ENCODE results near the gene ZMIZ1. TPM values are rescaled to one million over a fixed set of nuclear protein-coding genes. Genes with fewer than 3 reads are reported as not detected.

Gene ZMIZ1
- total RNA-seq, 1 experiment from 2014 or later = 35.8 TPM

DNA sequence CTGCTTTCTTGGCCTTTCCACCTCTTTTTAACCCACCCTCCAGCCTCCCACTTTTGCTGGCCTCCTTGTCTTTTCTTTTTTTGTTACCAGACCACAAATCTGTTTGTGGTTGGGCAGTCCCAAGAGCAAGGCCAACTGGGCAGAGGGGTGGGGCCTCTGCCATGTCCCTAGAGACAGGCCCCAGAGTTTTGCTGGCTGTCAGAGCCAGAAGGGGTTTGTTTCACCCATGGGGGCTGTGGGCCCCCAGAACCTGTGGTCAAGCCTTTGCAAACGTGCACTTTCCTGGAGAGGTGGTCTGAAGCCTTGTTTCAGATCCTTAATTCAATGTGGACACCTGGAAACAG, 10.3 kb downstream of the ZMIZ1 start:
- no peak overlapping the region for H3K4me3 ChIP-seq (ENCODE audit: low read depth, low read length, poor library complexity, severe bottlenecking)
- peaks cover 26% of the 10 kb centered on the region for H3K4me1 ChIP-seq (ENCODE audit: insufficient read depth, low read length, poor library complexity, severe bottlenecking)
- H3K9me3 ChIP-seq (ENCODE audit: low read depth, low read length, poor library complexity, severe bottlenecking) = no peaks in the 10 kb centered on the region
- intact Hi-C loops (cut with micrococcal nuclease; ENCODE audit: unreplicated experiment) = no loop called here
- no peaks in the 10 kb centered on the region for H3K36me3 ChIP-seq (ENCODE audit: insufficient read depth, low read length, poor library complexity, severe bottlenecking)
- no TSS peak for BruUV-seq (replicated peaks)
- ChIA-PET POLR2A (ENCODE audit: low non-redundant PET) (no interaction called here), CTCF (interaction anchor here (0.6 kb wide), 1 partner anchor 51 kb away, joined by 3 read pairs; no protein-coding TSS in a partner anchor)
- no peak for TF ChIP-seq EZH2 (IDR thresholded peaks at IDR 0.05; ENCODE audit: borderline replicate concordance, low read depth, low read length, poor library complexity, severe bottlenecking)
- TF ChIP-seq, protein P1, sequence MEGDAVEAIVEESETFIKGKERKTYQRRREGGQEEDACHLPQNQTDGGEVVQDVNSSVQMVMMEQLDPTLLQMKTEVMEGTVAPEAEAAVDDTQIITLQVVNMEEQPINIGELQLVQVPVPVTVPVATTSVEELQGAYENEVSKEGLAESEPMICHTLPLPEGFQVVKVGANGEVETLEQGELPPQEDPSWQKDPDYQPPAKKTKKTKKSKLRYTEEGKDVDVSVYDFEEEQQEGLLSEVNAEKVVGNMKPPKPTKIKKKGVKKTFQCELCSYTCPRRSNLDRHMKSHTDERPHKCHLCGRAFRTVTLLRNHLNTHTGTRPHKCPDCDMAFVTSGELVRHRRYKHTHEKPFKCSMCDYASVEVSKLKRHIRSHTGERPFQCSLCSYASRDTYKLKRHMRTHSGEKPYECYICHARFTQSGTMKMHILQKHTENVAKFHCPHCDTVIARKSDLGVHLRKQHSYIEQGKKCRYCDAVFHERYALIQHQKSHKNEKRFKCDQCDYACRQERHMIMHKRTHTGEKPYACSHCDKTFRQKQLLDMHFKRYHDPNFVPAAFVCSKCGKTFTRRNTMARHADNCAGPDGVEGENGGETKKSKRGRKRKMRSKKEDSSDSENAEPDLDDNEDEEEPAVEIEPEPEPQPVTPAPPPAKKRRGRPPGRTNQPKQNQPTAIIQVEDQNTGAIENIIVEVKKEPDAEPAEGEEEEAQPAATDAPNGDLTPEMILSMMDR (conservative IDR thresholded peaks at IDR 0.05; ENCODE audit: low read depth, low read length) = no peak
- no peak overlapping the region for H3K27ac ChIP-seq (ENCODE audit: low read depth, low read length, poor library complexity, severe bottlenecking)
- DNase-seq (ENCODE audit: low spot score) = no peak
- no peaks in the 10 kb centered on the region for H3K27me3 ChIP-seq (replicated peaks; ENCODE audit: insufficient read depth, low read depth, low read length, poor library complexity)

DNA sequence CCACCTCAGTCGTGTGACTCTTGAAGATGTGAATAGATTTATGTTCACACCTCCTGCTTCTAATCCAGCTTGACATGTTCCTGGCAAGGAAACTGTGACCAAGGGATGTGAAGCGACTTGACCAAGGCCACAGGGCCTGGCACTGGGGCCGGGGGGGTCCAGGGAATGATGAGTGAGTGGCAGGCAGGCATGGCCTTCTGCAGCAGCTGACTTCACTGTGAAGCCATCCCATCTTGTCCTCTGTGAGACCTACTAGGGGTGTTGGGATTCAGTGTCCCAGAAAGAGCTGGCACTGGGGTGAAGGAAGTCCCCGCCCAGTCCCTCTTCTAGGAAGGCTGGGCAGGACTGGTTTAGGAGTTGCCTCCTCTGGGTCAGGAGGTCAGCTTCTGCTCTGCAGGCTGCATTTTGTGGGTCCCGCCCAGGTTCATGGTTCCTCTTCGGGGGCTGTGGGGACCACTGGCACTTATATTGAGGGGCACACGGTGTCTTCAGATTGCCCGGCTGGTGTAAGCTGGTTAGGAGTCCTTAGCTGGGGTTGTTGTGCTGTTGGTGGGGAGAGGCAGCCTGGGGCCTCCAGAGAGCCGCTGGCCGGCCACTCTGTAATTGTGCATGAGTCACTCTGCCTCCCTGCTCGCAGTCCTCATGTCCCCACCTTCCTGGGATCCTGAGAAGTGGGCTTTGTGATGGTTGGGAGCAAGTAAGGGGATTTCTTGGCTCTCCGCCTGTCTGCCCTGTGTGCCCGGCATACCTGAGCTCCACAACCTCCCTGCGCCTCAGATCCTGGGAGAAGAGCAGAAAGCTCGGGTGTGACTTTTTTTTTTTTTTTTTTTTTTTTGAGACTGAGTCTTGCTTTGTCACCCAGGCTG, 11.0 kb downstream of the ZMIZ1 start:
- ChIA-PET POLR2A (ENCODE audit: low non-redundant PET) (no interaction called here), CTCF (no interaction called here)
- H3K27ac ChIP-seq (ENCODE audit: low read depth, low read length, poor library complexity, severe bottlenecking) = no peak overlapping the region
- intact Hi-C loops (cut with micrococcal nuclease; ENCODE audit: unreplicated experiment) = no loop called here
- H3K4me3 ChIP-seq (ENCODE audit: low read depth, low read length, poor library complexity, severe bottlenecking) = no peak overlapping the region
- TF ChIP-seq, protein P1 (conservative IDR thresholded peaks at IDR 0.05; ENCODE audit: low read depth, low read length) = no peak
- no peak for DNase-seq (ENCODE audit: low spot score)
- H3K4me1 ChIP-seq (ENCODE audit: insufficient read depth, low read length, poor library complexity, severe bottlenecking) = peaks cover 26% of the 10 kb centered on the region
- BruUV-seq (replicated peaks) = no TSS peak
- H3K9me3 ChIP-seq (ENCODE audit: low read depth, low read length, poor library complexity, severe bottlenecking) = no peaks in the 10 kb centered on the region
- H3K27me3 ChIP-seq (replicated peaks; ENCODE audit: insufficient read depth, low read depth, low read length, poor library complexity) = no peaks in the 10 kb centered on the region
- H3K36me3 ChIP-seq (ENCODE audit: insufficient read depth, low read length, poor library complexity, severe bottlenecking) = no peaks in the 10 kb centered on the region

DNA sequence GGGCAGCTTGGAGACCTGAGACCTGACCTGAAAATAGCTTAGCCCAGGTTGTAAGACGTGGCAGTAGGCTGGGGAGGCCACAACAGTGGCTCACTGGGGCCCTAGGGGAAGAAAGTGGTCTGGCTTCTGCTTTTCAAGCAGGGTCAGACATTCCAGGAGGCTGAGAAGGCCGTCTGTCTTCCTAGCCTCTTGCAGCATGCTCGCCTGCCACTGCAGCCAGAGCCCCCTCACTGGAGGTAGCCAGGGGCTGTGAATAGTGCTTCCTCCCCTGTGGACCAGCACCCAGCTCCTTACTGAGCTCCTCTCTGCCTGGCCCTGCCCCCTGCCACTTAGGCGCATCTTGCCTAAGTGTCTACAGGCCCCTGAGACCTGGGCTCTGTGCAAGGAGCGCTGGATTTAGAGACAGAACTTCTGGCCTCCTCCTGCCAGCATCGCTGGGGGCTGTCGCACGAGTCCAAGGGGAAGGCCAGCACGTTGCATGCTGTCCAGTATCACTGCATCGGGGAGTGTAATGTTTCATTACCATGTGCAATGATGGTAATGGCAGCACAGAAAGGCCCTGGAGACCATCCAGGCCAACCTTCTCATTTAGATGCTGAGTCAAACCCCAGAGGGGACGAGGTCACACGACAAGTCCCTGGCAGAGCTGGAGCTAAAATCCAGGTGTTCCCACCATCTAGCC, 12.7 kb downstream of the ZMIZ1 start:
- Histone ChIP-seq H3K27ac (ENCODE audit: low read depth, low read length, poor library complexity, severe bottlenecking) (no peak overlapping the region), H3K9me3 (ENCODE audit: low read depth, low read length, poor library complexity, severe bottlenecking) (no peaks in the 10 kb centered on the region), H3K4me1 (ENCODE audit: insufficient read depth, low read length, poor library complexity, severe bottlenecking) (peaks cover 12% of the 10 kb centered on the region), H3K27me3 (replicated peaks; ENCODE audit: insufficient read depth, low read depth, low read length, poor library complexity) (no peaks in the 10 kb centered on the region), H3K4me3 (ENCODE audit: low read depth, low read length, poor library complexity, severe bottlenecking) (no peak overlapping the region), H3K36me3 (ENCODE audit: insufficient read depth, low read length, poor library complexity, severe bottlenecking) (no peaks in the 10 kb centered on the region)
- no peak for DNase-seq (ENCODE audit: low spot score)
- no TSS peak for BruUV-seq (replicated peaks)
- ChIA-PET CTCF (no interaction called here), POLR2A (ENCODE audit: low non-redundant PET) (no interaction called here)
- TF ChIP-seq, protein P1 (conservative IDR thresholded peaks at IDR 0.05; ENCODE audit: low read depth, low read length) = no peak
- TF ChIP-seq EZH2 (IDR thresholded peaks at IDR 0.05; ENCODE audit: borderline replicate concordance, low read depth, low read length, poor library complexity, severe bottlenecking) = no peak
- intact Hi-C loops (cut with micrococcal nuclease; ENCODE audit: unreplicated experiment) = no loop called here
